Middle frontal gyrus (tissue), 1 donor: ENCODE measurements around the gene ZFHX3.
"Not testable (repeated sequence)": the region's sequence is repeated elsewhere in the genome, so short reads cannot be mapped to it uniquely, and the experiment has no call there.

Source experiments
- DNase-seq: peaks from one replicate; pipeline ENCODE4 v3.0.0-alpha.2; 2015; ENCODE audit warnings: low spot score; ENCODE audit errors: extremely low spot score

ZFHX3 gene

GRCh38 chr16:73047536-73048291, at the start of gene ZFHX3:
TSS of gene ZFHX3 (minus strand) at chr16:73048128. CDS start at chr16:72960145, 87,983 bp downstream.
- no peak for DNase-seq

GRCh38 chr16:73096510-73096909, 48.6 kb upstream of the ZFHX3 start:
- DNase-seq = no peak

- DNase-seq = no peak
These were observed 48.0 kb upstream of the ZFHX3 start for GRCh38 chr16:73095885-73096421.

GRCh38 chr16:73095142-73095820, 47.4 kb upstream of the ZFHX3 start:
- DNase-seq = no peak

GRCh38 chr16:73094371-73094770, 46.4 kb upstream of the ZFHX3 start:
- DNase-seq = no peak

- DNase-seq = no peak
These were observed 45.5 kb upstream of the ZFHX3 start for GRCh38 chr16:73093146-73094144.

- no peak for DNase-seq
These were observed 44.4 kb upstream of the ZFHX3 start for GRCh38 chr16:73092236-73092781.

- DNase-seq = no peak
These were observed 43.2 kb upstream of the ZFHX3 start for GRCh38 chr16:73091174-73091573.

GRCh38 chr16:73089420-73089819, 41.5 kb upstream of the ZFHX3 start:
- DNase-seq = no peak

- no peak for DNase-seq
These were observed 38.2 kb upstream of the ZFHX3 start for GRCh38 chr16:73086108-73086507.

GRCh38 chr16:73083271-73083670, 35.3 kb upstream of the ZFHX3 start:
- no peak for DNase-seq

- not testable (repeated sequence) for DNase-seq
These were observed 34.7 kb upstream of the ZFHX3 start for GRCh38 chr16:73082634-73083051.

GRCh38 chr16:73080931-73081330, 33.0 kb upstream of the ZFHX3 start:
- no peak for DNase-seq

- DNase-seq = no peak
These were observed 28.4 kb upstream of the ZFHX3 start for GRCh38 chr16:73076324-73076810.

GRCh38 chr16:73074382-73074781, 26.5 kb upstream of the ZFHX3 start:
- no peak for DNase-seq

- DNase-seq = not testable (repeated sequence)
These were observed 24.1 kb upstream of the ZFHX3 start for GRCh38 chr16:73072051-73072450.

- DNase-seq = no peak
These were observed 23.4 kb upstream of the ZFHX3 start for GRCh38 chr16:73071131-73071940.

- DNase-seq = no peak
These were observed 21.8 kb upstream of the ZFHX3 start for GRCh38 chr16:73069581-73070262.
